Panc1 (cell line): ENCODE results near the gene FRMD1.

Experiments used
- CTCF ChIP-seq: fragments of 450-650 bp; IDR thresholded peaks from 2 replicates; pipeline ENCODE4 v1.5.1; 2017; ENCODE audit warnings: mild to moderate bottlenecking
- POLR2AphosphoS5 ChIP-seq: IDR thresholded peaks from 2 replicates; pipeline ENCODE4 v1.6.1; 2012; ENCODE audit warnings: mild to moderate bottlenecking, low read depth, low read length, moderate library complexity
- REST ChIP-seq, 2 experiments: IDR thresholded peaks; 2 replicates each; pipeline ENCODE4 v1.6.1; 2011 to 2012; ENCODE audit warnings: low read depth in 2 of 2, control low read depth in 1 of 2, low read length in 1 of 2, mild to moderate bottlenecking in 1 of 2, moderate library complexity in 1 of 2; ENCODE audit not compliant: insufficient read depth in 1 of 2
- SIN3A ChIP-seq: IDR thresholded peaks from 2 replicates; pipeline ENCODE4 v1.6.1; 2012; ENCODE audit warnings: low read depth, mild to moderate bottlenecking, low read length, moderate library complexity, borderline replicate concordance; ENCODE audit not compliant: insufficient read depth
- TCF7L2 ChIP-seq: IDR thresholded peaks from 2 replicates; pipeline ENCODE4 v1.6.1; 2011; ENCODE audit warnings: mild to moderate bottlenecking, low read depth, low read length, inconsistent platforms

DNA sequence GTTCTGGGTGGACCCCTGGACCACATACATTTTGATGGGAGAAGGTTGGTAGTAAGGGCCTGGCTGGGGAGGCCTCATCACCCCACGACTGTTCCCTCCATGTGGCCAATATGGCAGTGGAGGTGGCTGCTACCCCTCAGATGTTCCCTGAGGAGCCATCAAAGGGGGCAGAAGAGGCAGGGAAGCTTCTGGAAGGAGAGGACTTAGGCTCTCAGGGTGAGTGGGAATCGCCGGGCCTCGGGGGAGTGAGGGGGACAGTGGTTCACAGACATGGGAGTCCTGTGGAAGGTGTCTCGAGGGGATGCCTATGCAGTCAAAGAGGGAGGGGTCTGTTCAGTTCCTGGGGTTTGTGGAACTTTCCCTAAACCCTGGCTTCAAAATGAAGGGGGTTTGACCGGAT is 32.9 kb upstream of the FRMD1 start:
- TF ChIP-seq CTCF (no peak), TCF7L2 (no peak), POLR2AphosphoS5 (no peak), SIN3A (no peak), REST (IDR thresholded peaks at IDR 0.05; ENCODE audit: insufficient read depth in 1 of 2, low read depth in 2 of 2, low read length in 1 of 2) (no peak)
